ENCODE measurements around the gene ZIC2.

DNA sequence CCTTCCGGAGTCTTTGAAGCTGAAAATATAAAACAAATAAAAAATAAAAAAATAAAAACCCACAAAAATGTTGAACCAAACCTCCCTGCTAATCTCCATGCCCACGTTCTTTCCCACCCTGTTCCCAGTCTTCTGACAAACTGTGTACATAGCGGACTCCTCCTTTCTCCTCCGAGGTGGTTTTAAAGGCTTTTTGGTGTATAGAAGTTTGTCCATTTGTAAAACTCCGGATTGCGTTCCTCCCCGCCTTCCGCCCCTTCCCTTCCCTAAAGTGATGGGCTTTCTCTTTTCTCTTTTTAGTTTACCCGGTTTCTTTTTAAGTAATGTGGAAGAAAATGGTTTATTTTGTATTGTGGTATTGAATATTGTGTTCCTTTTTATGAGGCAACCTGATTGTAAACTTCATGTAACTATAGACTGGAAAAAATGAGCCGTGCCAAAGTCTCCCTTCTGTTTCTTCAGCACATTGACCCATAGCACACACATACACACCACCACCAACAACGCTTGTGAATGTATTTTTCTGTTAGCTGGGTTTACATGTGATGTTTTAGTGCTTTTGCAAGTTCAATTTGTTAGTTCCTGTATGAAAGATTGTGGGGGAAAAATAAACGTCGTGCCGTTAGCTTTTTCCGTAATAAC is 4.4 kb downstream of the ZIC2 start:
- TF ChIP-seq, protein P1, sequence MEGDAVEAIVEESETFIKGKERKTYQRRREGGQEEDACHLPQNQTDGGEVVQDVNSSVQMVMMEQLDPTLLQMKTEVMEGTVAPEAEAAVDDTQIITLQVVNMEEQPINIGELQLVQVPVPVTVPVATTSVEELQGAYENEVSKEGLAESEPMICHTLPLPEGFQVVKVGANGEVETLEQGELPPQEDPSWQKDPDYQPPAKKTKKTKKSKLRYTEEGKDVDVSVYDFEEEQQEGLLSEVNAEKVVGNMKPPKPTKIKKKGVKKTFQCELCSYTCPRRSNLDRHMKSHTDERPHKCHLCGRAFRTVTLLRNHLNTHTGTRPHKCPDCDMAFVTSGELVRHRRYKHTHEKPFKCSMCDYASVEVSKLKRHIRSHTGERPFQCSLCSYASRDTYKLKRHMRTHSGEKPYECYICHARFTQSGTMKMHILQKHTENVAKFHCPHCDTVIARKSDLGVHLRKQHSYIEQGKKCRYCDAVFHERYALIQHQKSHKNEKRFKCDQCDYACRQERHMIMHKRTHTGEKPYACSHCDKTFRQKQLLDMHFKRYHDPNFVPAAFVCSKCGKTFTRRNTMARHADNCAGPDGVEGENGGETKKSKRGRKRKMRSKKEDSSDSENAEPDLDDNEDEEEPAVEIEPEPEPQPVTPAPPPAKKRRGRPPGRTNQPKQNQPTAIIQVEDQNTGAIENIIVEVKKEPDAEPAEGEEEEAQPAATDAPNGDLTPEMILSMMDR (conservative IDR thresholded peaks at IDR 0.05 in 1 of 2, IDR thresholded peaks at IDR 0.05 in 1 of 2; ENCODE audit: low read depth in 1 of 2, low read length in 2 of 2), result no peak
- TF ChIP-seq EZH2 (IDR thresholded peaks at IDR 0.05; ENCODE audit: low read length, missing control alignments), result peak; percentile 78

All from fibroblast of lung (primary cell).